Measurements from ENCODE around the gene AMPH.
"Not testable (repeated sequence)": the region's sequence is repeated elsewhere in the genome, so short reads cannot be mapped to it uniquely, and the experiment has no call there.

GRCh38 chr7:38363379-38363778, 267.8 kb downstream of the AMPH start:
- TF ChIP-seq CTCF (IDR thresholded peaks at IDR 0.05), result peak in 1 of 3 experiments; percentile 51
- TF ChIP-seq POLR2A (IDR thresholded peaks at IDR 0.05), result not testable (repeated sequence)

Measured in testis (tissue), 2 donors.